Hepatocyte (in vitro differentiated cells): ENCODE measurements around the gene STX11. TPM values are rescaled to one million over a fixed set of nuclear protein-coding genes. Genes with fewer than 3 reads are reported as not detected.
A peak's percentile ranks its signal among the peaks of the same experiment; 100 is the strongest.

ENCODE experiments used
- DNase-seq: peaks from one replicate; pipeline ENCODE4 v3.0.0-alpha.2; 2016; ENCODE audit warnings: low spot score
- H2AFZ ChIP-seq: fragments of 200-600 bp; sonication (generic); 2 replicates; pipeline ENCODE4 v1.6.0; 2016; ENCODE audit warnings: antibody characterized with exemption, mild to moderate bottlenecking
- H3K27ac ChIP-seq: fragments of 200-600 bp; sonication (generic); 2 replicates; pipeline ENCODE4 v1.5.1; 2016; ENCODE audit warnings: mild to moderate bottlenecking
- H3K27me3 ChIP-seq: fragments of 200-600 bp; sonication (generic); 2 replicates; pipeline ENCODE4 v1.6.1; 2016
- H3K36me3 ChIP-seq: fragments of 200-600 bp; sonication (generic); replicated peaks from 2 replicates; pipeline ENCODE4 v1.5.1; 2016; ENCODE audit warnings: low read depth; ENCODE audit not compliant: insufficient read depth
- H3K4me1 ChIP-seq: fragments of 200-600 bp; sonication (generic); 2 replicates; pipeline ENCODE4 v1.5.1; 2016; ENCODE audit warnings: mild to moderate bottlenecking, moderate library complexity; ENCODE audit not compliant: insufficient read depth
- H3K4me2 ChIP-seq: fragments of 200-600 bp; sonication (generic); 2 replicates; pipeline ENCODE4 v1.6.0; 2016
- H3K4me3 ChIP-seq: fragments of 200-600 bp; sonication (generic); 2 replicates; pipeline ENCODE4 v1.5.1; 2016; ENCODE audit warnings: mild to moderate bottlenecking
- H3K79me2 ChIP-seq: fragments of 200-600 bp; sonication (generic); 2 replicates; pipeline ENCODE4 v1.6.0; 2017; ENCODE audit warnings: mild to moderate bottlenecking
- H3K9me2 ChIP-seq: fragments of 200-600 bp; sonication (generic); replicated peaks from 2 replicates; pipeline ENCODE4 v1.6.0; 2017; ENCODE audit warnings: mild to moderate bottlenecking; ENCODE audit not compliant: insufficient read depth
- H3K9me3 ChIP-seq: fragments of 200-600 bp; sonication (generic); 2 replicates; pipeline ENCODE4 v1.5.1; 2016; ENCODE audit warnings: low read depth, mild to moderate bottlenecking
- H4K20me1 ChIP-seq: fragments of 200-600 bp; sonication (generic); 2 replicates; pipeline ENCODE4 v1.6.0; 2016; ENCODE audit warnings: mild to moderate bottlenecking; ENCODE audit not compliant: insufficient read depth, poor library complexity, severe bottlenecking
- CTCF ChIP-seq: fragments of 200-600 bp; sonication (generic); IDR thresholded peaks from 2 replicates; pipeline ENCODE4 v1.5.1; 2016; ENCODE audit warnings: antibody characterized with exemption, mild to moderate bottlenecking; ENCODE audit not compliant: poor library complexity
- EZH2 ChIP-seq: fragments of 200-600 bp; sonication (generic); IDR thresholded peaks from 2 replicates; pipeline ENCODE4 v1.6.1; 2016; ENCODE audit warnings: antibody characterized with exemption, mild to moderate bottlenecking, borderline replicate concordance
- EZH2phosphoT487 ChIP-seq: fragments of 200-600 bp; sonication (generic); IDR thresholded peaks from one replicate; pipeline ENCODE4 v1.6.1; 2018; ENCODE audit warnings: antibody characterized with exemption, mild to moderate bottlenecking, low read depth, moderate library complexity; ENCODE audit not compliant: unreplicated experiment, severe bottlenecking
- whole genome bisulfite sequencing: methylation state at CpG from one replicate; pipeline ENCODE4 v1.1.6; 2016; ENCODE audit warnings: low lambda C conversion rate; ENCODE audit errors: missing lambda C conversion rate; 5-methylcytosine and 5-hydroxymethylcytosine counted together
- polyA plus RNA-seq: library from polyadenylated mRNA; unstranded; fragments of >200 nt; fragmentation: Nextera tagmentation; extraction: Ambion mirVana; gene quantifications from 2 replicates; pipeline ENCODE4 v1.2.1, GENCODE V29; 2016
- total RNA-seq: library from RNA; depleted of rRNA; stranded (reverse); fragments of >200 nt; gene quantifications from 2 replicates; pipeline ENCODE4 v1.2.3, GENCODE V29; 2014

The STX11 gene
- total and polyA plus RNA-seq, 2 experiments from 2014 or later: 0.27 to 0.48 TPM

DNA sequence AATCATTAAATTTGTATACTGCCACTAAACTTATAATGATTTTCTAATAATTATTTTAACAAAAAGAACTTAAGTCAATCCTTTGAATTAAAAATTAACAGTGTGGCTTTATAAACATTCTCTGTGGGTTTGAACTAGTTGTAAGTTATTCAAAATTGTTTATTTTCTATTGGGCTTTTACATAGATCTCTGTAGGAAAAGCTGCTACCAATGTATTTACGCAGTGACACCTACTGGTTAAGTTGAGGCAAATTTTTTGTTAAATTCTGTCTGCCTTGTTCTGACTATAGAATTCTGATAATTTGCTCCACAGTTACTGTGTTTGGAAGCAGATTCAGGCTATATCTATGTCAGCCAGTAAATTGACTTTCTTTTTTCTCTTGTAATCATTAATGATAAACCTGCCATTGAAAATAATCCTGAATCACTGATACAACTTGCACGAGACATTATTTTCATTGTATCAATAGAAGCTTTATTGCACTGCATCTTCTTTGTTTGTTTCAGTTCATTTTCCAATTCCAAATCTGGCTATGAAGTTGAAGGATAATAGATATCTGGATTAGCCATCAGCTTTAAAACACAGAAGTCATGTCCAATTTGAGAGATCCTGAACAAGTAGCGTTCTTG, 68.9 kb downstream of the STX11 start:
- Histone ChIP-seq H4K20me1 (no peaks in the 10 kb centered on the region), H3K9me2 (no peaks in the 10 kb centered on the region), H3K4me3 (no peak overlapping the region), H3K79me2 (no peaks in the 10 kb centered on the region), H2AFZ (no peak overlapping the region), H3K9me3 (no peaks in the 10 kb centered on the region), H3K27ac (no peak overlapping the region), H3K27me3 (no peaks in the 10 kb centered on the region), H3K4me1 (peaks cover 9% of the 10 kb centered on the region), H3K4me2 (no peak overlapping the region), H3K36me3 (no peaks in the 10 kb centered on the region)
- DNase-seq: peak; percentile 56
- TF ChIP-seq EZH2: no peak
- TF ChIP-seq CTCF: peak; percentile 63
- TF ChIP-seq EZH2phosphoT487: no peak
- 74% methylated on average over 3 of the region's 3 CpGs for WGBS

DNA sequence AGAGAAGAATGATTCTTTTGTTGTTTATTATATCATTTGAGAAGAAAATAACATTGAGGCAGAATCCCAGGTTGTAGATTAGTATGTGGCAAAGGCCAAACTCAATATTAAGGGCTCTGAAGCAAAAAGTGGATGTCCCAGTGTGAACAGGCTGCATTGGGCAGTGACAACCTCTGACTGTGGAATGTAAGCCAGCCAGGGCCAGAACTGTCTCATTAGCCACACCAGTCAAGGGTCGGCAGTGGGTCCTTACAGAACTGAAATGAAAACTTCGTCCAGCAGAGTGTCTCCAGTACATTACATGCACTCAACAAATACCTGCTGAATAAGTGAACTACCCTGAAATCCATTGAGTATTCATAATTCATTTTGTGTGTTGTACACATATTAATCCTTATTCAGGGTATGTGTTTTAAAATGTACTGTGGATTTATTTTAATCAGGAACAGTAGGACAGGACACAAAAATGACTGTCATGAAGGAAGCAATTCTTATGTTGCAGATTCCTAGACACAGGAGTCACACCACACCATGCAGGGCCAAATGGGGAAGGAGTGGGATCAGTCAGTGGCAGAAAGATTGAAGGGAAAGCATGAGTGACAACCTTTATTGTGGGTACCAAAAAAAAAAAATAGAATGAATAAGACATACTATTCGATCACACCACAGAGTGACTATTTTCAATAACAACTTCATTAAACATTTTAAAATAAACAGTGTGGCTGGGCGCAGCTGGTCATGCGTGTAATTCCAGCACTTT, 69.9 kb downstream of the STX11 start:
- WGBS: 86% methylated on average over 5 of the region's 5 CpGs
- Histone ChIP-seq H3K4me2 (no peak overlapping the region), H3K27me3 (no peaks in the 10 kb centered on the region)

DNA sequence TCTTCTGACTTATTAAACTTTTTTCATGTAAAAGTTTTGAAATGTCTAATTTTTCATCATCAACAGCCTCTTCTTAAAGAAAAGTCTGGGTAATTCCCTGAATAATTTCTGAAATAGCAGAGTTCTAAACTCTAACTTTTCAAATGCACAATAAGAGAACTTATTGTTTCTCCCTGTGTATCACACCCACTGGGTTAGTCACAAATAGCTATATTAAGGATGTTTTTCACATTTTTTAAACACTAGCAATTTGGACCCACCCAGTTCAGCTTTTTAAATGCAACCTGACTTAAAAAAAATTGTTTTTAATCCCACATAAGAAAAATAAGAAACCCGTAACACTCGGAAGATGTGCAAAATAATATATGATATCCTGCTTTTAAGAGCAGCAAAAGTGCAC, 73.4 kb downstream of the STX11 start:
- Histone ChIP-seq H3K4me3 (no peak overlapping the region), H3K27ac (no peak overlapping the region)
- WGBS: 90% methylated on average over 2 of the region's 2 CpGs

More for the DNA sequence above, 69.9 kb downstream of the STX11 start:
- Histone ChIP-seq H3K27ac (no peak overlapping the region), H3K9me2 (no peaks in the 10 kb centered on the region), H3K9me3 (no peaks in the 10 kb centered on the region), H2AFZ (no peak overlapping the region), H3K79me2 (no peaks in the 10 kb centered on the region), H3K36me3 (no peaks in the 10 kb centered on the region), H3K4me3 (no peak overlapping the region), H4K20me1 (no peaks in the 10 kb centered on the region), H3K4me1 (peaks cover 5% of the 10 kb centered on the region)
- no peak for TF ChIP-seq CTCF
- TF ChIP-seq EZH2: no peak
- TF ChIP-seq EZH2phosphoT487: no peak
- DNase-seq: no peak

More for the DNA sequence above, 73.4 kb downstream of the STX11 start:
- no peaks in the 10 kb centered on the region for H3K9me2 ChIP-seq
- H3K4me1 ChIP-seq: no peaks in the 10 kb centered on the region
- H3K4me2 ChIP-seq: no peak overlapping the region
- TF ChIP-seq CTCF: no peak
- TF ChIP-seq EZH2phosphoT487: no peak
- no peak for TF ChIP-seq EZH2
- no peak for DNase-seq
- H2AFZ ChIP-seq: no peak overlapping the region
- H4K20me1 ChIP-seq: no peaks in the 10 kb centered on the region
- no peaks in the 10 kb centered on the region for H3K36me3 ChIP-seq
- H3K27me3 ChIP-seq: no peaks in the 10 kb centered on the region
- H3K79me2 ChIP-seq: no peaks in the 10 kb centered on the region
- no peaks in the 10 kb centered on the region for H3K9me3 ChIP-seq
